Upper lobe of right lung (tissue), 1 donor: ENCODE results near the gene FAM221B. TPM values are rescaled to one million over a fixed set of nuclear protein-coding genes. Genes with fewer than 3 reads are reported as not detected.

Experiments used
- ATAC-seq: fragments of 200-7000 bp; cut with Tn5 transposase; one replicate; pipeline ENCODE4 v1.9.1; 2020; ENCODE audit warnings: mild to moderate bottlenecking, moderate library complexity
- DNase-seq: peaks from one replicate; pipeline ENCODE4 v3.0.0-alpha.2; 2020
- H3K27ac ChIP-seq: fragments of 200-600 bp; one replicate; pipeline ENCODE4 v1.8.0; 2022
- H3K27me3 ChIP-seq: fragments of 200-600 bp; one replicate; pipeline ENCODE4 v1.8.0; 2022; ENCODE audit warnings: mild to moderate bottlenecking
- H3K36me3 ChIP-seq: fragments of 200-600 bp; one replicate; pipeline ENCODE4 v1.8.0; 2022
- H3K4me1 ChIP-seq: fragments of 200-600 bp; one replicate; pipeline ENCODE4 v1.8.0; 2022
- H3K4me3 ChIP-seq: fragments of 200-600 bp; one replicate; pipeline ENCODE4 v1.8.0; 2022; ENCODE audit warnings: mild to moderate bottlenecking
- H3K9me3 ChIP-seq: fragments of 200-600 bp; one replicate; pipeline ENCODE4 v1.8.0; 2022
- intact Hi-C: fragments of 100-400 bp; cut with DNase I; formaldehyde crosslinking; loops from one replicate; pipeline ENCODE4 v1.11.0; 2022
- total RNA-seq: library from RNA; stranded (reverse); fragmentation: NEBNext Ultra II Directional; extraction: Animal tissue kit (Norgen Biotek cat#: 25700); gene quantifications from one replicate; pipeline ENCODE4 v1.2.1, GENCODE V29; 2021
- TF ChIP-seq, protein P1 (sequence below): fragments of 200-600 bp; IDR thresholded peaks from one replicate; pipeline ENCODE4 v1.8.0; 2022; ENCODE audit warnings: antibody characterized with exemption
- donor health status: DM: no; HTN: yes; CAD: no; lungs with severe emphysema.

Gene FAM221B
- total RNA-seq, 1 donor from 2014 or later, result not detected

GRCh38 chr9:35868933-35869332 is 40.4 kb upstream of the FAM221B start:
- H3K27ac ChIP-seq, result no peak overlapping the region
- TF ChIP-seq, protein P1, sequence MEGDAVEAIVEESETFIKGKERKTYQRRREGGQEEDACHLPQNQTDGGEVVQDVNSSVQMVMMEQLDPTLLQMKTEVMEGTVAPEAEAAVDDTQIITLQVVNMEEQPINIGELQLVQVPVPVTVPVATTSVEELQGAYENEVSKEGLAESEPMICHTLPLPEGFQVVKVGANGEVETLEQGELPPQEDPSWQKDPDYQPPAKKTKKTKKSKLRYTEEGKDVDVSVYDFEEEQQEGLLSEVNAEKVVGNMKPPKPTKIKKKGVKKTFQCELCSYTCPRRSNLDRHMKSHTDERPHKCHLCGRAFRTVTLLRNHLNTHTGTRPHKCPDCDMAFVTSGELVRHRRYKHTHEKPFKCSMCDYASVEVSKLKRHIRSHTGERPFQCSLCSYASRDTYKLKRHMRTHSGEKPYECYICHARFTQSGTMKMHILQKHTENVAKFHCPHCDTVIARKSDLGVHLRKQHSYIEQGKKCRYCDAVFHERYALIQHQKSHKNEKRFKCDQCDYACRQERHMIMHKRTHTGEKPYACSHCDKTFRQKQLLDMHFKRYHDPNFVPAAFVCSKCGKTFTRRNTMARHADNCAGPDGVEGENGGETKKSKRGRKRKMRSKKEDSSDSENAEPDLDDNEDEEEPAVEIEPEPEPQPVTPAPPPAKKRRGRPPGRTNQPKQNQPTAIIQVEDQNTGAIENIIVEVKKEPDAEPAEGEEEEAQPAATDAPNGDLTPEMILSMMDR, result no peak
- H3K4me3 ChIP-seq, result no peak overlapping the region
- H3K9me3 ChIP-seq, result no peaks in the 10 kb centered on the region
- intact Hi-C loops, result no loop called here
- ATAC-seq, result no peak
- no peaks in the 10 kb centered on the region for H3K4me1 ChIP-seq
- peaks cover 2% of the 10 kb centered on the region for H3K27me3 ChIP-seq
- H3K36me3 ChIP-seq, result no peaks in the 10 kb centered on the region
- DNase-seq, result no peak

GRCh38 chr9:35867538-35867937 is 39.0 kb upstream of the FAM221B start:
- ATAC-seq (no peak), DNase-seq (no peak)
- Histone ChIP-seq H3K4me1 (no peaks in the 10 kb centered on the region), H3K27ac (no peak overlapping the region), H3K9me3 (no peaks in the 10 kb centered on the region), H3K27me3 (peaks cover 4% of the 10 kb centered on the region), H3K4me3 (no peak overlapping the region), H3K36me3 (no peaks in the 10 kb centered on the region)
- intact Hi-C loops, result no loop called here
- TF ChIP-seq, protein P1, result no peak

- DNase-seq, result no peak
- no peaks in the 10 kb centered on the region for H3K9me3 ChIP-seq
- no peak for ATAC-seq
- no peaks in the 10 kb centered on the region for H3K36me3 ChIP-seq
- no peaks in the 10 kb centered on the region for H3K4me1 ChIP-seq
- TF ChIP-seq, protein P1, result no peak
- intact Hi-C loops, result no loop called here
- H3K4me3 ChIP-seq, result no peak overlapping the region
- peaks cover 4% of the 10 kb centered on the region for H3K27me3 ChIP-seq
- no peak overlapping the region for H3K27ac ChIP-seq
Measured at GRCh38 chr9:35864695-35865255, 36.2 kb upstream of the FAM221B start.

GRCh38 chr9:35863583-35863982 is 35.1 kb upstream of the FAM221B start:
- H3K4me3 ChIP-seq, result no peak overlapping the region
- no peaks in the 10 kb centered on the region for H3K4me1 ChIP-seq
- intact Hi-C loops, result no loop called here
- no peak for ATAC-seq
- H3K9me3 ChIP-seq, result no peaks in the 10 kb centered on the region
- H3K27ac ChIP-seq, result no peak overlapping the region
- TF ChIP-seq, protein P1, result no peak
- H3K36me3 ChIP-seq, result no peaks in the 10 kb centered on the region
- DNase-seq, result no peak
- H3K27me3 ChIP-seq, result peaks cover 4% of the 10 kb centered on the region

DNA sequence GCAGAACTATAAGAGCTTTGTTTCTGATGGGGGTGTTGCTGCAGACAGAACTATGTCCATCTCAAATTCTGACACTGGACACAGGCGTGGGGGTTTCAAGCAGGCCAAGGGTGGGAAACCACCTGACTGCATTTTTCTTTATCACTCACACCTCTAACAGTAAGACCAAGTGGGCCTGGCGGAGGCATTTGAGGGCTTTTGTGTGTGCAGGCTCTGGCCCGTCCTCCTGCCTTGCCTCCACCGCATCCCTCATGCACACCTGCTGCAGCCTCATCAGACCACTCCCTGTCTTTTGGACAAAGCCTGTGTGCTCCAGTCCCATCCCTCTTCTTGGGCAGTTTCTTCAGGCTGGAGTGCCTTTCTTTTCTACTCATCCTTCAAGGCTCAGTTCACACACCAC is 33.8 kb upstream of the FAM221B start:
- TF ChIP-seq, protein P1, result no peak

More for the DNA sequence above, 33.8 kb upstream of the FAM221B start:
- peaks cover 4% of the 10 kb centered on the region for H3K27me3 ChIP-seq
- intact Hi-C loops, result no loop called here
- no peak overlapping the region for H3K27ac ChIP-seq
- H3K4me1 ChIP-seq, result no peaks in the 10 kb centered on the region
- H3K4me3 ChIP-seq, result no peak overlapping the region
- no peaks in the 10 kb centered on the region for H3K36me3 ChIP-seq
- no peak for ATAC-seq
- no peak for DNase-seq
- no peaks in the 10 kb centered on the region for H3K9me3 ChIP-seq
